Gastroesophageal sphincter (tissue), 4 donors: ENCODE results near the gene TDRD10. TPM values are rescaled to one million over a fixed set of nuclear protein-coding genes. Genes with fewer than 3 reads are reported as not detected.

Experiments
- ATAC-seq: fragments of 150-250 bp; one replicate; pipeline ENCODE4 v1.9.1; 2016; ENCODE audit warnings: mild to moderate bottlenecking, moderate library complexity
- H3K27ac ChIP-seq, 4 donors: fragments of 200-600 bp; sonication (generic) in 3 of 4; 1 replicate in 3 of 4; 2 replicates in 1 of 4; pipeline ENCODE4 v1.5.1; 2016 to 2019
- H3K27me3 ChIP-seq: fragments of 200-600 bp; sonication (generic); one replicate; pipeline ENCODE4 v1.5.1; 2019
- H3K36me3 ChIP-seq, 2 donors: fragments of 200-600 bp; sonication (generic); one replicate each; pipeline ENCODE4 v1.5.1; 2019; ENCODE audit warnings: control low read depth in 1 of 2
- H3K4me1 ChIP-seq, 3 donors: fragments of 200-600 bp; sonication (generic); 1 replicate in 2 of 3; 2 replicates in 1 of 3; pipeline ENCODE4 v1.5.1; 2016 to 2019; ENCODE audit warnings: control low read depth in 2 of 3
- H3K4me3 ChIP-seq, 2 donors: fragments of 200-600 bp; sonication (generic); one replicate each; pipeline ENCODE4 v1.5.1; 2019; ENCODE audit warnings: mild to moderate bottlenecking in 1 of 2, moderate library complexity in 1 of 2
- H3K9me3 ChIP-seq, 3 donors: fragments of 200-600 bp; sonication (generic); one replicate each; pipeline ENCODE4 v1.5.1; 2017 to 2019; ENCODE audit warnings: control low read depth in 2 of 3
- CTCF ChIP-seq, 4 experiments: fragments of 200-600 bp in 2 of 4; fragments of 450-650 bp in 2 of 4; sonication (generic) in 1 of 4; IDR thresholded peaks; one replicate each; pipeline ENCODE4 v1.5.1; 2017 to 2019; ENCODE audit warnings: antibody characterized with exemption in 4 of 4, mild to moderate bottlenecking in 2 of 4, moderate library complexity in 2 of 4
- EP300 ChIP-seq: sonication (generic); formaldehyde crosslinking; IDR thresholded peaks from one replicate; pipeline ENCODE4 v1.6.1; 2017; ENCODE audit warnings: antibody characterized with exemption, mild to moderate bottlenecking
- POLR2A ChIP-seq, 2 donors: fragments of 450-650 bp; IDR thresholded peaks; one replicate each; pipeline ENCODE4 v1.6.1; 2017; ENCODE audit warnings: antibody characterized with exemption in 2 of 2, mild to moderate bottlenecking in 2 of 2, moderate library complexity in 1 of 2
- POLR2AphosphoS5 ChIP-seq: sonication (generic); formaldehyde crosslinking; IDR thresholded peaks from one replicate; pipeline ENCODE4 v1.6.1; 2017; ENCODE audit warnings: antibody characterized with exemption
- WGBS, 2 donors: methylation state at CpG; one replicate each; pipeline ENCODE4 v1.1.5; 2018; ENCODE audit warnings: low coverage in 1 of 2; 5-methylcytosine and 5-hydroxymethylcytosine counted together
- total RNA-seq, 4 donors: library from RNA; depleted of rRNA; stranded (reverse); fragments of >200 nt; gene quantifications; one replicate each; pipeline ENCODE4 v1.1.0, GENCODE V29; 2016

Gene TDRD10
- total RNA-seq, 4 donors from 2014 or later = 1.4 to 3.3 (median 2.8) TPM

GRCh38 chr1:154466921-154467417 is 35.0 kb upstream of the TDRD10 start:
- TF ChIP-seq CTCF (IDR thresholded peaks at IDR 0.05) = peak; percentile 28 to 64 (median 40)
- TF ChIP-seq EP300 = no peak
- 24 to 28% methylated on average over 6 to 8 of the region's 8 CpGs for WGBS, 2 donors
- peaks cover 10 to 86% (median 13%) of the 10 kb centered on the region in 3 donors for H3K4me1 ChIP-seq
- no peak for ATAC-seq
- no peak overlapping the region for H3K4me3 ChIP-seq
- H3K27ac ChIP-seq = peak overlapping the region; percentile 31 to 88 (median 78)
- H3K36me3 ChIP-seq = peaks cover 0 to 32% of the 10 kb centered on the region in 2 donors
- H3K9me3 ChIP-seq = no peaks in the 10 kb centered on the region
- H3K27me3 ChIP-seq = no peaks in the 10 kb centered on the region

GRCh38 chr1:154467434-154468102 is 34.5 kb upstream of the TDRD10 start:
- Histone ChIP-seq H3K27me3 (no peaks in the 10 kb centered on the region), H3K4me3 (no peak overlapping the region), H3K9me3 (no peaks in the 10 kb centered on the region), H3K27ac (peak overlapping the region; percentile 31 to 88 (median 78)), H3K4me1 (peaks cover 10 to 80% (median 13%) of the 10 kb centered on the region in 3 donors), H3K36me3 (peaks cover 0 to 31% of the 10 kb centered on the region in 2 donors)
- ATAC-seq = no peak
- 74 to 95% methylated on average over 5 to 6 of the region's 11 CpGs for WGBS, 2 donors
- TF ChIP-seq POLR2AphosphoS5 = no peak
- TF ChIP-seq POLR2A (IDR thresholded peaks at IDR 0.05) = no peak
- TF ChIP-seq CTCF (IDR thresholded peaks at IDR 0.05) = no peak
- TF ChIP-seq EP300 = no peak

- no peak overlapping the region for H3K4me3 ChIP-seq
- no peaks in the 10 kb centered on the region for H3K27me3 ChIP-seq
- 60% methylated on average over 2 of the region's 12 CpGs; no CpG with 5 or more reads in 1 of the 2 donors for WGBS, 2 donors
- peak; percentile 21 for ATAC-seq
- peak overlapping the region; percentile 3 to 82 (median 74) for H3K27ac ChIP-seq
- peaks cover 5 to 69% (median 10%) of the 10 kb centered on the region in 3 donors for H3K4me1 ChIP-seq
- TF ChIP-seq POLR2A (IDR thresholded peaks at IDR 0.05) (no peak), POLR2AphosphoS5 (no peak), EP300 (no peak), CTCF (IDR thresholded peaks at IDR 0.05) (no peak)
- peaks cover 0 to 31% of the 10 kb centered on the region in 2 donors for H3K36me3 ChIP-seq
- H3K9me3 ChIP-seq = no peaks in the 10 kb centered on the region
Observed at GRCh38 chr1:154468535-154469250, 33.3 kb upstream of the TDRD10 start.

- 68 to 77% methylated on average over 4 to 5 of the region's 10 CpGs for WGBS, 2 donors
- Histone ChIP-seq H3K36me3 (peaks cover 0 to 25% of the 10 kb centered on the region in 2 donors), H3K27me3 (no peaks in the 10 kb centered on the region), H3K9me3 (no peaks in the 10 kb centered on the region), H3K4me3 (no peak overlapping the region), H3K4me1 (peaks cover 5 to 63% (median 8%) of the 10 kb centered on the region in 3 donors), H3K27ac (peak overlapping the region in 3 of 4 donors; percentile 67 to 82 (median 75))
- TF ChIP-seq EP300 = no peak
- TF ChIP-seq POLR2A (IDR thresholded peaks at IDR 0.05) = no peak
- TF ChIP-seq CTCF (IDR thresholded peaks at IDR 0.05) = no peak
- no peak for TF ChIP-seq POLR2AphosphoS5
- ATAC-seq = no peak
Observed at GRCh38 chr1:154469844-154470560, 32.0 kb upstream of the TDRD10 start.
